ENCODE data around the gene ANKRD42.

Gene ANKRD42

DNA sequence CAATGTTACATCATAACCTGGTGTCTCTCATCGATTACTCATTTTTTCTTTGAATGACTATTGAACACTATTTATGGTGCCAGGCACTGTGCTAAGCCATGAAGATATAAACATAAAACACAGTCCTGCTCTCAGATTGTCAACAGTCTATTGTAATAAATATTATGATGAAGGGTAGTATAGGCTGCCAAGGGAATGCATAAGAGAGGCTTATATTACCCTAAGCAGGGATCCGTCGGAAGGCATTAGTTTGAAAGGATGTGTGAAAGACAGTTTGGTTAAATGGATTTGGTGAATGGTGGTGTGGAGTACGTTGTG, 99.9 kb downstream of the ANKRD42 start:
- no peak overlapping the region for H3K4me3 ChIP-seq (ENCODE audit: low read depth, low read length)
- H3K27ac ChIP-seq (ENCODE audit: low read depth, low read length) = no peak overlapping the region
- H3K9ac ChIP-seq (ENCODE audit: low read depth, low read length) = no peak overlapping the region
- H3K27me3 ChIP-seq (ENCODE audit: control insufficient read depth, insufficient read depth, low read length) = no peaks in the 10 kb centered on the region
- H3K36me3 ChIP-seq (ENCODE audit: control insufficient read depth, insufficient read depth, low read length) = no peaks in the 10 kb centered on the region
- H3K4me1 ChIP-seq (ENCODE audit: control insufficient read depth, insufficient read depth, low read length) = peaks cover 14% of the 10 kb centered on the region
- H3K9me3 ChIP-seq (ENCODE audit: control insufficient read depth, insufficient read depth, low read length) = no peaks in the 10 kb centered on the region

- Histone ChIP-seq H3K4me1 (ENCODE audit: control insufficient read depth, insufficient read depth, low read length) (peaks cover 14% of the 10 kb centered on the region), H3K4me3 (ENCODE audit: low read depth, low read length) (no peak overlapping the region), H3K36me3 (ENCODE audit: control insufficient read depth, insufficient read depth, low read length) (no peaks in the 10 kb centered on the region), H3K9ac (ENCODE audit: low read depth, low read length) (no peak overlapping the region), H3K27ac (ENCODE audit: low read depth, low read length) (no peak overlapping the region), H3K27me3 (ENCODE audit: control insufficient read depth, insufficient read depth, low read length) (no peaks in the 10 kb centered on the region), H3K9me3 (ENCODE audit: control insufficient read depth, insufficient read depth, low read length) (no peaks in the 10 kb centered on the region)
Measured at GRCh38 chr11:83294208-83294607, 100.7 kb downstream of the ANKRD42 start.

Measured in HUES48 (cell line).